Femur (tissue), 1 donor: Measurements from ENCODE around the gene NRXN3.
A peak's percentile ranks its signal among the peaks of the same experiment; 100 is the strongest.

Experiments used
- DNase-seq: peaks from one replicate; pipeline ENCODE4 v3.0.0-alpha.2; 2017

NRXN3 gene

GRCh38 chr14:79274641-79275291 lies 1104.6 kb downstream of the NRXN3 start:
- no peak for DNase-seq

- DNase-seq: no peak
Measured at GRCh38 chr14:79275292-79275655, 1105.1 kb downstream of the NRXN3 start.

- DNase-seq: peak; percentile 21
Measured at GRCh38 chr14:79278286-79278797, 1108.2 kb downstream of the NRXN3 start.

- DNase-seq: peak; percentile 87
Measured at GRCh38 chr14:79278798-79279644, 1108.8 kb downstream of the NRXN3 start.

- DNase-seq: no peak
Measured at GRCh38 chr14:79279645-79280597, 1109.7 kb downstream of the NRXN3 start.

- DNase-seq: no peak
Measured at GRCh38 chr14:79281244-79282152, 1111.3 kb downstream of the NRXN3 start.

- no peak for DNase-seq
Measured at GRCh38 chr14:79284621-79285020, 1114.4 kb downstream of the NRXN3 start.

GRCh38 chr14:79285263-79285662 lies 1115.1 kb downstream of the NRXN3 start:
- no peak for DNase-seq

- no peak for DNase-seq
Measured at GRCh38 chr14:79287976-79288375, 1117.8 kb downstream of the NRXN3 start.

- DNase-seq: no peak
Measured at GRCh38 chr14:79293482-79294177, 1123.5 kb downstream of the NRXN3 start.

- DNase-seq: no peak
Measured at GRCh38 chr14:79294499-79294898, 1124.3 kb downstream of the NRXN3 start.

- DNase-seq: no peak
Measured at GRCh38 chr14:79295385-79295784, 1125.2 kb downstream of the NRXN3 start.

GRCh38 chr14:79298373-79298772 lies 1128.2 kb downstream of the NRXN3 start:
- DNase-seq: no peak

- DNase-seq: no peak
Measured at GRCh38 chr14:79299162-79299561, 1129.0 kb downstream of the NRXN3 start.

GRCh38 chr14:79304279-79304678 lies 1134.1 kb downstream of the NRXN3 start:
- no peak for DNase-seq

GRCh38 chr14:79306546-79306945 lies 1136.4 kb downstream of the NRXN3 start:
- no peak for DNase-seq

- no peak for DNase-seq
Measured at GRCh38 chr14:79318371-79318770, 1148.2 kb downstream of the NRXN3 start.

- DNase-seq: no peak
Measured at GRCh38 chr14:79320561-79320960, 1150.4 kb downstream of the NRXN3 start.

- DNase-seq: no peak
Measured at GRCh38 chr14:79321070-79321469, 1150.9 kb downstream of the NRXN3 start.

GRCh38 chr14:79325071-79325470 lies 1154.9 kb downstream of the NRXN3 start:
- DNase-seq: no peak

GRCh38 chr14:79325557-79325956 lies 1155.4 kb downstream of the NRXN3 start:
- no peak for DNase-seq
